Bronchial epithelial cell (primary cell): ENCODE results near the gene SCAF4. TPM values are rescaled to one million over a fixed set of nuclear protein-coding genes. Genes with fewer than 3 reads are reported as not detected.
A peak's percentile ranks its signal among the peaks of the same experiment; 100 is the strongest.
"Not testable (repeated sequence)": the region's sequence is repeated elsewhere in the genome, so short reads cannot be mapped to it uniquely, and the experiment has no call there.

Source experiments
- DNase-seq: peaks from one replicate; pipeline ENCODE4 v3.0.0-alpha.2; 2010; ENCODE audit warnings: low read depth
- FAIRE-seq: peaks from 2 replicates; lab custom pipeline; 2011; peaks lifted over from hg19 to GRCh38; lab: Jason Lieb, UNC
- H3K27me3 ChIP-seq: 2 replicates; pipeline ENCODE4 v1.5.1; 2011; ENCODE audit warnings: low read length; ENCODE audit not compliant: control insufficient read depth, insufficient read depth
- H3K36me3 ChIP-seq: 2 replicates; pipeline ENCODE4 v1.5.1; 2011; ENCODE audit warnings: low read length; ENCODE audit not compliant: control insufficient read depth, insufficient read depth
- H3K4me3 ChIP-seq: 2 replicates; pipeline ENCODE4 v1.5.1; 2011; ENCODE audit warnings: mild to moderate bottlenecking, low read depth, low read length, control low read depth
- CTCF ChIP-seq: IDR thresholded peaks from 2 replicates; pipeline ENCODE4 v1.5.1; 2011; ENCODE audit warnings: mild to moderate bottlenecking, moderate library complexity, low read length, control low read depth, inconsistent platforms; ENCODE audit not compliant: insufficient read depth, severe bottlenecking
- total RNA-seq: library from RNA; depleted of rRNA; stranded (reverse); fragments of >200 nt; gene quantifications from 2 replicates; pipeline ENCODE4 v1.2.1, GENCODE V29; 2014

The SCAF4 gene
- total RNA-seq, 1 donor from 2014 or later, result 2.9 TPM

DNA sequence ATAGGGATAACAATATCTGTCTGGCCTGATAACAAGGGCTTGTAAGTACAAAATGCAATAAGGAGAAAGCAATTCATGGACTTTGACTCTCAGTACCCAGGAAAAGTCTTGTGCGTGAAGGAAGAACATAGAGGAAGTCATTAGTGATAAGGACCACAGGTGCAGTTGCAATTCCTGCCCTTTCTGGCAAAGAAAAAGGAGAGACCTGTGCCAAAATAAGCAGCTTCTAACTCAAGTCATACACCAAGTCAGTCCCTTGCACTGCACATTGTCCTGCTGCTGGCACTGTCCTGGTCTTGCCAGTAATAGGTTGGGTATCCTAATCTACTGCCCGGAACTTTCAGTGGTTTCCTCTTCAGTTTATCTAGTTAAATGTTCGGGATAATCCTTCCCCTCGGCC is 87.3 kb downstream of the SCAF4 start:
- no peaks in the 10 kb centered on the region for H3K27me3 ChIP-seq
- FAIRE-seq (no peak), DNase-seq (no peak)
- no peak for TF ChIP-seq CTCF
- H3K36me3 ChIP-seq, result no peaks in the 10 kb centered on the region
- H3K4me3 ChIP-seq, result no peak overlapping the region

DNA sequence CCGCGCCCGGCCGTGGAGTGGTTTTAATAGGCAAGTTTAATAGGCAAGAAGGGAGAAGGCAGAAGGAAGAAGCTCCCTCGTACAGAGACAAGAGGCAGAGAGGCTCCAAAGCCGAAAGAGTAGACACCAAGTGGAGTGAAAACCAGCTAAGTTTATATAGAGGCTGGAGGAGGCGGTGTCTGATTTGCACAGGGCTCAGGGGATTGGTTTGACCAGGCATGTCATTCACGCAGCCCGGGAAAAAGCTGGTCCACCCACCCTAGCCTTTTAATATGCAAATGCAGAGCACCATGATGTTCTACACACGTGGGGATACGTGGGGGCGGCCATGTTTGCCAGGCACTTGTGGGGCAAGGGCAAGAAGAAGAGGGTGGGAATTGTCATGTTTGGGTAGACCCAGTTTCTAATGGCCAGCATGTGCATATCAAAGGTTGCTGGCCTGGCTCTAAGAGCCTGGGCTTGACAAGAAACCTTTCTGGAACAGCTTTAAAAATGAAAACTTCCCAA is 90.4 kb downstream of the SCAF4 start:
- FAIRE-seq (no peak), DNase-seq (no peak)
- Histone ChIP-seq H3K36me3 (no peaks in the 10 kb centered on the region), H3K4me3 (no peak overlapping the region), H3K27me3 (no peaks in the 10 kb centered on the region)
- TF ChIP-seq CTCF, result no peak

DNA sequence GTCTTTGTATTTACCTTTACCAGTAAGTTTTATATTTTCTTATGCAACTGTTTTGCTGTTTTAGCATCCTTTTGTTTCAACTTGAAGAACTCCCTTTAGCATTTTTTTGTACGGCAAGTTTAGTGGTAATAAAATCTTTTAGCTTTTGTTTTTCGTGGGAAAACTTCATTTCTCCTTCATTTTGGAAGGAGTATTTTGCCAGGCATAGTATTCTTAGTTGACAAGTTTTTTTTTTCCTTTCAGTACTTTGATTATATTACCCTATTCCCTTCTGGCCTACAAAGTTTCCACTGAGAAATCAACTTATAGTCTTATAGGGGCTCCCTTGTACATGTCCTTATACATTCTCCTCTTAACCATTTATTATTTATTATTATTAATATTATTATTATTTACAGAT is 95.0 kb downstream of the SCAF4 start:
- no peak overlapping the region for H3K4me3 ChIP-seq
- DNase-seq, result no peak
- no peak for FAIRE-seq
- H3K27me3 ChIP-seq, result no peaks in the 10 kb centered on the region
- no peak for TF ChIP-seq CTCF
- no peaks in the 10 kb centered on the region for H3K36me3 ChIP-seq

DNA sequence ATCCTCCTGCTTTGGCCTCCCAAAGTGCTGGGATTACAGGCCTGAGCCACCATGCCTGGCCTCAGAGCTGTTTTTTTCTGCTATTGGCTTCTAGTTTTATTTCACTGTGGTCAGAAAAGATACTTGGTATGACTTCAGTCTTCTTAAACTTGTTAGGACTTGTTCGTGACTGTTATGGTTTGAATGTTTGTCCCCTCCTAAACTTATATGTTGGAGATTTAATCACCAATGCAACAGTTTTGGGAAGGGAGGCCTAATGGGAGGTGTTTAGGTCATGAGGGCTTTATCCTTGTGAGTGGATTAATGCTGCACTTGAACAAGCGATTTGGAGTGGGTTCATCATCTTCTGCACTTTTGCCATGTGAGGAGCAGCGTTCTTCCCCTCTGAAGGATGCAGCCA is 96.9 kb downstream of the SCAF4 start:
- FAIRE-seq (no peak), DNase-seq (peak; percentile 76)
- TF ChIP-seq CTCF, result no peak
- Histone ChIP-seq H3K36me3 (no peaks in the 10 kb centered on the region), H3K4me3 (no peak overlapping the region), H3K27me3 (no peaks in the 10 kb centered on the region)

- H3K27me3 ChIP-seq, H3K4me3 ChIP-seq, H3K36me3 ChIP-seq, DNase-seq, FAIRE-seq: not testable (repeated sequence)
These were observed 100.0 kb downstream of the SCAF4 start for GRCh38 chr21:31631881-31632280.

DNA sequence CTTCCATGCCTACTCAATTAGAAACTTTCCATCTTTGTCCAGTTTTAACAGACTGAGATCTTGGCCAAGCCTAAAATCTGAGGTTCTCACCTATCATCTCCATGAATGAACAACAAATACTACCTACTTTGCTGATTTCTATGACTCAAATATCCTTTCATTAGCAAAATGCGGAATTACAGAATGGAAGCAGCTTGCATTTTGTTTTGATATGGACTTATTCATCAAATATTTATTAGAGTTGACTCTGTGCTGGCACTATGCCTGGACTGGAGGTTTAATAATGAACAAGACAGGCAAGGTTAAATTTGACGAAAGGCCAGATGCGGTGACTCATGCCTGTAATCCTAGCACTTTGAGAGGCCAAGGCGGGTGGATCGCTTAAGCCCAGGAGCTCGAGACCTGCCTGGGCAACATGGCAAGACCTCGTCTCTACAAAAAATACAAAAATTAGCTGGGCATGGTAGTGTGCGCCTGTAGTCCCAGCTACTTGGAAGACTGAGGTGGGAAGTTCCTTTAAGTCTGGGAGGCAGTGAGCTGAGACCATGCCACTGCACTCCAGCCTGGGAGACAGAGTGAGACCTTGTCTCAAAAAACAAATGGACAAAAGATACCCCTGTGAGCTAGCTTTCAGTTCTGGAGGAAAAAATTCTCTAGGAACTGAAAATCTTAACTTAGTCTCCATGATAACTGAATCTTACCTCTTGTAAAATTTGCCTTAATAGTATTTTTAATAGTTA is 101.8 kb downstream of the SCAF4 start:
- H3K36me3 ChIP-seq, result no peaks in the 10 kb centered on the region
- no peak for TF ChIP-seq CTCF
- no peaks in the 10 kb centered on the region for H3K27me3 ChIP-seq
- H3K4me3 ChIP-seq, result no peak overlapping the region
- FAIRE-seq (no peak), DNase-seq (peak; percentile 98)
